ENCODE data around the gene FAM234A.

The FAM234A gene

GRCh38 chr16:273547-274421 is 39.2 kb downstream of the FAM234A start:
- in situ Hi-C loops (cut with HindIII; ENCODE audit: low pct_unique_long_range_greater_than_20kb, low sequenced_read_pairs), result no loop called here
- DNase-seq (ENCODE audit: low read depth in 1 of 2, low spot score in 1 of 2), result no peak
- TF ChIP-seq JUND (IDR thresholded peaks at IDR 0.05; ENCODE audit: low read depth), result no peak

GRCh38 chr16:275041-275641 is 40.5 kb downstream of the FAM234A start:
- peak; percentile 43 to 73 for DNase-seq (ENCODE audit: low read depth in 1 of 2, low spot score in 1 of 2)
- no peak for TF ChIP-seq JUND (IDR thresholded peaks at IDR 0.05; ENCODE audit: low read depth)
- in situ Hi-C loops (cut with HindIII; ENCODE audit: low pct_unique_long_range_greater_than_20kb, low sequenced_read_pairs), result no loop called here

GRCh38 chr16:275786-276232 is 41.2 kb downstream of the FAM234A start, which contains the start of gene RGS11:
RGS11 (minus strand) TSS chr16:275944; CDS start chr16:275911, 33 bp downstream.
- TF ChIP-seq JUND (IDR thresholded peaks at IDR 0.05; ENCODE audit: low read depth), result no peak

DNA sequence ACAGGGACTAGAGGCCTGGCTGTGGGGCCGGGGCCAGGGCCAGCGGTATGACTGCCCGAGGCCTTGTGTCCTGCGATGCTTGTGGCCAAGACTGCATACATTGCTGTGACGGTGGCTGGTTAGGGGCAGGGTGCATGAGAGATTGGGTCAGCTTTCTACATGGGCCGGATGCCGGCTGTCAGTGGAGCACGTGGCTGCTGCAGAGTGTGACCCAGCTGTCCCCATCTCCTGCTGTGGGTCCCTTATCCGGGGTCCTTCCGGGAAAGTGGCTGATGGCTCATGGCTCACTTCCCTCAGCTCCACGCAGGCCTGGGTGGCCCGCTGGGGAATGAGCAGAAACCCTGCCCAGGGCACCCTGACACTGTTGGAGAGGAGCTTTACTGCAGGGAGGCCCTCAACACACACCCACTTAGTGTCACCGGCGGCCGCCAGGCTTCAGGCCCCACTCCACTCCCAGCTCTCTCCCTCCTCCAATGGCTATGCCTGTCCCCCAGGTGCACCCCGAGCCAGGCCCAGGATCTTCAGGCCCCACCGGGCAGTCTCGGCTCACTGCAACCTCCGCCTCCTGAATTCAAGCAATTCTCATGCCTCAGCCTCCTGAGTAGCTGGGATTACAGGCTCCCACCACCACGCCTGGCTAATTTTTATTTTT is 41.9 kb downstream of the FAM234A start:
- peak in 1 of 2 experiments; percentile 33 for DNase-seq (ENCODE audit: low read depth in 1 of 2, low spot score in 1 of 2)
- no peak for TF ChIP-seq JUND (IDR thresholded peaks at IDR 0.05; ENCODE audit: low read depth)
- in situ Hi-C loops (cut with HindIII; ENCODE audit: low pct_unique_long_range_greater_than_20kb, low sequenced_read_pairs), result no loop called here

More at GRCh38 chr16:275786-276232, 41.2 kb downstream of the FAM234A start, which contains the start of gene RGS11:
- DNase-seq (ENCODE audit: low read depth in 1 of 2, low spot score in 1 of 2), result no peak
- in situ Hi-C loops (cut with HindIII; ENCODE audit: low pct_unique_long_range_greater_than_20kb, low sequenced_read_pairs), result no loop called here

DNA sequence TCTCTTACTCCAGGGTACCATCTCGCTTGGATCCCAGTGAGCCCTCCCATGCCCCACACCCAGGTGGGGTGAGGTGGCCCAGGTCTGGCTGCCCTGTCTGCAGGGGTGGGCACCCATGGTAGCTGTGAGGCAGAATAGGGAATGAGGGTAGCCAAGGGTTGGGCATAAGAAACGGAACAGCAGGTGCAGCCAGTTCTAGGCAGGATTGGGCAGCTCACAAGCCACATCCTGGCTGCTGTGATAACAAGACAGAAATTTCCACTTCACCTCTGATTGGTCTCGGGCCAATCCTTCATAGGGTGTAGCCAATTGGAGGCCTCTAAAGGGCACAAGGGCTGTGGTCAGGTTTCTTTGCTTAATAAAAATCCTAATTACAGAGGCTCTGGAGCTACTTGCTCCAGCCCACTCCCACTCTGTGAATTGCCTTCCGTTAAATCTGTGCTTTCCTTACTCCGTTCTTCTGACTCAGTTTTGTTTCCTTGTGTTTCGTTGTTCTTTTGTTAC is 44.3 kb downstream of the FAM234A start:
- peak in 1 of 2 experiments; percentile 70 for DNase-seq (ENCODE audit: low read depth in 1 of 2, low spot score in 1 of 2)
- in situ Hi-C loops (cut with HindIII; ENCODE audit: low pct_unique_long_range_greater_than_20kb, low sequenced_read_pairs), result no loop called here
- TF ChIP-seq JUND (IDR thresholded peaks at IDR 0.05; ENCODE audit: low read depth), result no peak

DNA sequence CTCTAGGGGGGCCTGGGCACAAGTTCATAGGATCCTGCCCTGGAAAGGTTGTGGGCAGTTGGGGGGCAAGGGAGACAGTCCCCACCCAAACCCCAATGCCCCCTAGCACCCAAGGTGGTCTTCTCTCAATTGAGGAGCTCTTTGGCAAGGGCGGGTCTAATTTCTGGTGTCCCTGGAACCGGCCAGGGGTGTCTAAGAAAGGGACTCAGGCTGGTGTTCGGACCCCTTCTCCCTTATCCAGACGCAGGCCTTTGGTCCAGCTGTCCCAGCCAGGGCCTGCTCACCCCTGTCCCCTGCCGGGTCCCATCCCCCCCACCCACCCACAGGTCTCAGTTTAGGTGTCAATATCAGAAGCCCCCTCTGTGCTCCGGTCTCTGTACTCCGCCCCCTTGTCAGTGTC is 44.9 kb downstream of the FAM234A start:
- in situ Hi-C loops (cut with HindIII; ENCODE audit: low pct_unique_long_range_greater_than_20kb, low sequenced_read_pairs), result no loop called here
- DNase-seq (ENCODE audit: low read depth in 1 of 2, low spot score in 1 of 2), result no peak
- no peak for TF ChIP-seq JUND (IDR thresholded peaks at IDR 0.05; ENCODE audit: low read depth)

DNA sequence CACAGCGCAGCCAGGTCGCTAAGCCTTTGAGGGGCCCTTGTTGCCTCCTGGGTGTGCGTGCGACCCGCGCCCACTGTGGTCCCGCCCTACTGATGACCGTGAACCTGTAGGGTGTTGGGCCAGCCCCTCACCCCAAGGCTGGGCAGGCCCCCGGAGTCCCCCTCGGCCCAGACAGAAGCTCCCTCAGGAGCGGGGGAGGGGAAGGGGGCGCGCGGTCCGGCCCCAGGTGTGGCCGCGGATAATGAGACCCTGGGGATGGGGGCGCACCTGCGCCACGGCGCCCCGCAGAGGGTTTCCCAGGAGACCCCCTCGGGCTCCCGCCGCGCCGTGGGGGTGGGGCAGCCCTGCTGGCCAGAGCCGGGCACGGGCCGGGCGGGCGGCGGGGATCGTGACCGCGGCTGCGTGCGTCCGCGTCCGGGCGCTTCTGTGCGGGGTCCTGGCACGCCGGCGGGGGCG is 45.4 kb downstream of the FAM234A start:
- in situ Hi-C loops (cut with HindIII; ENCODE audit: low pct_unique_long_range_greater_than_20kb, low sequenced_read_pairs), result no loop called here
- DNase-seq (ENCODE audit: low read depth in 1 of 2, low spot score in 1 of 2), result no peak
- no peak for TF ChIP-seq JUND (IDR thresholded peaks at IDR 0.05; ENCODE audit: low read depth)

DNA sequence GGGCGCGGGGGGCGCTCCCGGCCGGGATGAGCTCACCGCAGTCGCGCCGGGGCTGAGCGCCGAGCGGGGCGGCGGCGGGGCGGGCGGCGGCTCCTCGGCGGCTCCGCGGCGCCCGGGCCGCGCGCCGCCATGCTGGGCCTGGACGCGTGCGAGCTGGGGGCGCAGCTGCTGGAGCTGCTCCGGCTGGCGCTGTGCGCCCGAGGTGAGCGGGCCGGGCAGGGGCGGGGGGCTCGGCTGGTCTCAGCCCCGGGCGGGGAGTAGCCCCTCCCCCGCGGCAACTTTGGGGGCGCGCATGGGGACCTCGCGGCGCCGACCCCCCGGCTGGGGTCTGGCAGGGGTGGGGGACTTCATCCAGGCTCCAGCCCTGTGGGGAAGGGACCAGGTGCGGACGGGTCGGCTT is 45.9 kb downstream of the FAM234A start, which contains the start of gene ARHGDIG:
Gene ARHGDIG (plus strand): TSS at position 40 of the 400 bp plus-strand sequence. CDS start 90 bp downstream, at position 130.
- in situ Hi-C loops (cut with HindIII; ENCODE audit: low pct_unique_long_range_greater_than_20kb, low sequenced_read_pairs), result no loop called here
- DNase-seq (ENCODE audit: low read depth in 1 of 2, low spot score in 1 of 2), result no peak
- no peak for TF ChIP-seq JUND (IDR thresholded peaks at IDR 0.05; ENCODE audit: low read depth)

DNA sequence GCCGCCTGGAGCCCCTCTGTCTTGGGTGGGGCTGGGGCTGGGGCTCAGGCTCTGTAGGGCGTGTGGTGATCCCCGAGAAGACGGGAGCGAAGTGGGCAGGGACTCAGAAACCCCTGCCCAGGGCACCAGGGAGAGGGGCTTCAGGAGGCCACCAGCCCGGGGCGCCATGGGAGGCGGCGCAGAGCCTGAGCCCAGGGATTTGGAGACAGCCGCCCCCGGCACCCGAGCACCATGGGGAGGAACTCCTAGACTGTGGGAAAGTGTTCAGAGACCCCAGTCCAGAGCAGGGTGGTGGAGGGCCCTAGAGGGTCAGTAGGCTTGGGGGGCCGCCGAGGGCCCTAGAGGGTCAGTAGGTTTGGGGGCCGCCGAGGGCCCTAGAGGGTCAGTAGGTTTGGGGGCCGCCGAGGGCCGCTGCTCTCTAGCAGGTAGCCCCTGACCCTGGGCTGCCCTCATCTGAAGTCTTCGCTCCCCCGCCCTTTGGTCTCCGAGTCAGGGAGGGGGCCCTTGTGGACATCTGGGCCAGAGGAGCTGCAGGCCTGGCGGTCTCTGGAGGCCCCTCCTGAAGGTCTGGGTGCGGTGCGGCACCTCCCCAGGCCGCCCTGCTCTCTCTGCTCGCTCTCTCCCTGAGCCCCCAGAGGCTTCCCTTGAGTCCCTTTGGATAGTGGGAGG is 46.5 kb downstream of the FAM234A start:
- in situ Hi-C loops (cut with HindIII; ENCODE audit: low pct_unique_long_range_greater_than_20kb, low sequenced_read_pairs), result no loop called here

DNA sequence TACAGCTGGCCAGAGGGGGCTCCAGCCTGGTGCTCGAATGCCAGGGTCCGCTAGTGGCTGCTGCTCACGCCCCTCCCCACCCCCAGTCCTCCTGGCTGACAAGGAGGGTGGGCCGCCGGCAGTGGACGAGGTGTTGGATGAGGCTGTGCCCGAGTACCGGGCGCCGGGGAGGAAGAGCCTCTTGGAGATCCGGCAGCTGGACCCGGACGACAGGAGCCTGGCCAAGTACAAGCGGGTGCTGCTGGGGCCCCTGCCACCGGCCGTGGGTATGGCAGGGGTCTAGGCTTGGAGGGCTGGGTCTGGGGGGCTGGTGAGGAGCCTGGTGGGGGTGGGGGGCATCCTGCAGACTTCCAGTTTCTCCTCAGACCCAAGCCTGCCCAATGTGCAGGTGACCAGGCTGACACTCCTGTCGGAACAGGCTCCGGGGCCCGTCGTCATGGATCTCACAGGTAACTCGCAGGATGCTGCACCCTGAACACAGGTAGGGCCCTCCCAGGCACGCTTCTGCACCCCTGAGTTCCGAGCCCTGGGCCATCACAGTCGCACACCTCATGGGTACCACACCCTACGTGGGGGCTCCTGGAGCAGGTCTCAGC is 47.1 kb downstream of the FAM234A start:
- in situ Hi-C loops (cut with HindIII; ENCODE audit: low pct_unique_long_range_greater_than_20kb, low sequenced_read_pairs), result no loop called here
- TF ChIP-seq JUND (IDR thresholded peaks at IDR 0.05; ENCODE audit: low read depth), result no peak
- DNase-seq (ENCODE audit: low read depth in 1 of 2, low spot score in 1 of 2), result no peak

More for the DNA sequence above, 46.5 kb downstream of the FAM234A start:
- no peak for TF ChIP-seq JUND (IDR thresholded peaks at IDR 0.05; ENCODE audit: low read depth)
- DNase-seq (ENCODE audit: low read depth in 1 of 2, low spot score in 1 of 2), result no peak

- no peak for TF ChIP-seq JUND (IDR thresholded peaks at IDR 0.05; ENCODE audit: low read depth)
- DNase-seq (ENCODE audit: low read depth in 1 of 2, low spot score in 1 of 2), result no peak
- in situ Hi-C loops (cut with HindIII; ENCODE audit: low pct_unique_long_range_greater_than_20kb, low sequenced_read_pairs), result no loop called here
Measured at GRCh38 chr16:282491-282890, 47.9 kb downstream of the FAM234A start.

Data from T47D (cell line).